Bronchial epithelial cell (primary cell): ENCODE results near the gene CSNK2B. TPM values are rescaled to one million over a fixed set of nuclear protein-coding genes. Genes with fewer than 3 reads are reported as not detected.

ENCODE experiments used
- DNase-seq: peaks from one replicate; pipeline ENCODE4 v3.0.0-alpha.2; 2010; ENCODE audit warnings: low read depth
- FAIRE-seq: peaks from 2 replicates; lab custom pipeline; 2011; peaks lifted over from hg19 to GRCh38; lab: Jason Lieb, UNC
- H3K27me3 ChIP-seq: 2 replicates; pipeline ENCODE4 v1.5.1; 2011; ENCODE audit warnings: low read length; ENCODE audit not compliant: control insufficient read depth, insufficient read depth
- H3K36me3 ChIP-seq: 2 replicates; pipeline ENCODE4 v1.5.1; 2011; ENCODE audit warnings: low read length; ENCODE audit not compliant: control insufficient read depth, insufficient read depth
- H3K4me3 ChIP-seq: 2 replicates; pipeline ENCODE4 v1.5.1; 2011; ENCODE audit warnings: mild to moderate bottlenecking, low read depth, low read length, control low read depth
- total RNA-seq: library from RNA; depleted of rRNA; stranded (reverse); fragments of >200 nt; gene quantifications from 2 replicates; pipeline ENCODE4 v1.2.1, GENCODE V29; 2014
- TF ChIP-seq, protein P1 (sequence below): IDR thresholded peaks from 2 replicates; pipeline ENCODE4 v1.5.1; 2011; ENCODE audit warnings: mild to moderate bottlenecking, moderate library complexity, low read length, control low read depth, inconsistent platforms; ENCODE audit not compliant: insufficient read depth, severe bottlenecking

The CSNK2B gene
- 61.1 and 72.7 TPM in 2 replicates for total RNA-seq

DNA sequence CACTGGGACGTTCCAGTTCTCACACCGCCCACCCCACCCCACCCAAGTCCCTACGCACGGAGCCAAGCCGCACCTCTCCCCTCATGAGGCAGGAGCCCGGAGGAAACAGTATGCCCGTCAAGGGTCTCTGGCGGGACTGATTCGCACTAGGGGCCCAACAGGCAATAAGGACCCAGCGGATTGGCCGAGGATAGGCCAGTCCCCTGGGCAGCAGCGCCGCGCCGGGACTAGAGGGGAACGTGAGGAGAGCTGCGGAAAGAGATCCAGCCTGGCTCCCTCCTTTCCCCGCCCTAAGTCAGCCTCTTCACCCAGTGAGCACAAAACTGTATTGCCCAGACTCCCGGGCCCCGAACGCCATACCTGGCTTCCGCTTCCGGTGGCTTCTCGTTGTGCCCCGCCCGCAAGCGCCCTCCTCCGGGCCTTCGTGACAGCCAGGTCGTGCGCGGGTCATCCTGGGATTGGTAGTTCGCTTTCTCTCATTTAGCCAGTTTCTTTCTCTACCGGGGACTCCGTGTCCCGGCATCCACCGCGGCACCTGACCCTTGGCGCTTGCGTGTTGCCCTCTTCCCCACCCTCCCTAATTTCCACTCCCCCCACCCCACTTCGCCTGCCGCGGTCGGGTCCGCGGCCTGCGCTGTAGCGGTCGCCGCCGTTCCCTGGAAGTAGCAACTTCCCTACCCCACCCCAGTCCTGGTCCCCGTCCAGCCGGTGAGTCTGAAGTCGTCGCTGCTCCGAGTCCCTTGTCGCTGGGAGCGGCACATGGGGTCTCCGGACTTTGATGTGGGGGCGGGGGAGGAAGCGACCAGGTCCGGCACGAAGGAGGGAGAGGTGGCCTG lies at the start of gene CSNK2B:
Gene CSNK2B (plus strand): TSS at position 580 of the 836 bp plus-strand sequence. CDS start 752 bp downstream, outside the sequence.
- H3K36me3 ChIP-seq, result peaks cover 19% of the 10 kb centered on the region
- TF ChIP-seq, protein P1, sequence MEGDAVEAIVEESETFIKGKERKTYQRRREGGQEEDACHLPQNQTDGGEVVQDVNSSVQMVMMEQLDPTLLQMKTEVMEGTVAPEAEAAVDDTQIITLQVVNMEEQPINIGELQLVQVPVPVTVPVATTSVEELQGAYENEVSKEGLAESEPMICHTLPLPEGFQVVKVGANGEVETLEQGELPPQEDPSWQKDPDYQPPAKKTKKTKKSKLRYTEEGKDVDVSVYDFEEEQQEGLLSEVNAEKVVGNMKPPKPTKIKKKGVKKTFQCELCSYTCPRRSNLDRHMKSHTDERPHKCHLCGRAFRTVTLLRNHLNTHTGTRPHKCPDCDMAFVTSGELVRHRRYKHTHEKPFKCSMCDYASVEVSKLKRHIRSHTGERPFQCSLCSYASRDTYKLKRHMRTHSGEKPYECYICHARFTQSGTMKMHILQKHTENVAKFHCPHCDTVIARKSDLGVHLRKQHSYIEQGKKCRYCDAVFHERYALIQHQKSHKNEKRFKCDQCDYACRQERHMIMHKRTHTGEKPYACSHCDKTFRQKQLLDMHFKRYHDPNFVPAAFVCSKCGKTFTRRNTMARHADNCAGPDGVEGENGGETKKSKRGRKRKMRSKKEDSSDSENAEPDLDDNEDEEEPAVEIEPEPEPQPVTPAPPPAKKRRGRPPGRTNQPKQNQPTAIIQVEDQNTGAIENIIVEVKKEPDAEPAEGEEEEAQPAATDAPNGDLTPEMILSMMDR, result no peak
- FAIRE-seq, result no peak

DNA sequence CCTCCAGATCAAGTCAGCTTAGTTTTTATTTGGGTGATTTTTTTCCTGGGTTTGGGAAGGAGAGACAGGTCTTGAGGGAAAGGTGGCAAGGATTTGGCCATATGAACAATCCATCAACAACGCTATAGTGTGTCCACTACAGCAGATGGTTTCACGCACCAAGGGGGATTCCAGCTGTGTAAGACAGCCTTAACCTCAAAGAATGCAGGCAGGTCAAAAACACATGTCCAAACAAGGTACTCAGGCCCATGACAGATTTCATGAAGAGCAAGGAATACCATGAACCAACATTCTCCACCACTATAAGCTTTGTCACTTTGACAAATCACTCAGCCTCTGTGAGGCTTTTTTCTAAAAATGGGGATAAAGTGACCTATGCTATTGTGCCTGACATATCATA lies 48.9 kb upstream of the CSNK2B start:
- FAIRE-seq (no peak), DNase-seq (peak; percentile 65)
- no peaks in the 10 kb centered on the region for H3K27me3 ChIP-seq
- TF ChIP-seq, protein P1, result no peak
- H3K36me3 ChIP-seq, result no peaks in the 10 kb centered on the region
- H3K4me3 ChIP-seq, result no peak overlapping the region

More for the DNA sequence above, at the start of gene CSNK2B:
- Histone ChIP-seq H3K4me3 (peak within 1 kb of the TSS; percentile 85), H3K27me3 (no peaks in the 10 kb centered on the region)
- DNase-seq, result peak; percentile 94

DNA sequence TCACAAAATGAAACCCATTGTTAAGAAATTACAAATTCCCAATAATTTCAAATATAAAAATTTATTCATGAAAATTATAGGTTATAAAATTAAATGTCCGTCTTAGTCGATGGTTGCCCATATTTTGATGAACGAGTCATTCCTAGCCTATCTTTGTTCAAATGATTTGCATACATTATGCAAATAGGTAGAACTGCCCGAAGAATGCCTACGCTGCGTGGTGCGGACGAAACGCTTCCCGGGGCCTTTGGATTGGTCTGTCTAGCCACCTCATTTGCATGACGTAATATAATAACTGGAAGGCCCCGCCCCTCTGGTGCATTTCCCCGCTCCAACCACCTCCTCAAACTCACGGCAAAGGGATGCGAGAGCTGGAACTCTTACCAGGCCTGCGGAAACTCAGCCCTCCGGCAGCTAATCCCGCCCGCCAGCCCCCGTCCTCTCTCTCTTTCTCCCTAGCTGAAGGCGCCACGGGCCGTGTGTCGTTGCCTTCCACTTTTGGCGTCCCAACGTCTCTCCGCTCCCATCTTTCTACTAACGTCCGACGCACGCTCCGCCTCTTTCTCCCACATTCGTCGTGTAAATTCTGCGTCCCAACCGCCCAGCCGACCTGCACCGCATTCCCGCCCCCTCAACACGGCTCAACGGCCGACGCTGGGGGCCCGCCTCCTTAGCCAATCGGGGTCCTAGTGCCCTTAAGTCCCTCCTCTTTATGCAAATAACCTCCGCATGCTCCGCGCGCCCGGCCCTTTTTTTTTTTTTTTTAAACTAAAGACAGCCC lies 45.9 kb upstream of the CSNK2B start:
- DNase-seq (peak; percentile 95), FAIRE-seq (no peak)
- TF ChIP-seq, protein P1, result no peak
- Histone ChIP-seq H3K27me3 (no peaks in the 10 kb centered on the region), H3K4me3 (peak overlapping the region; percentile 73), H3K36me3 (peaks cover 13% of the 10 kb centered on the region)

DNA sequence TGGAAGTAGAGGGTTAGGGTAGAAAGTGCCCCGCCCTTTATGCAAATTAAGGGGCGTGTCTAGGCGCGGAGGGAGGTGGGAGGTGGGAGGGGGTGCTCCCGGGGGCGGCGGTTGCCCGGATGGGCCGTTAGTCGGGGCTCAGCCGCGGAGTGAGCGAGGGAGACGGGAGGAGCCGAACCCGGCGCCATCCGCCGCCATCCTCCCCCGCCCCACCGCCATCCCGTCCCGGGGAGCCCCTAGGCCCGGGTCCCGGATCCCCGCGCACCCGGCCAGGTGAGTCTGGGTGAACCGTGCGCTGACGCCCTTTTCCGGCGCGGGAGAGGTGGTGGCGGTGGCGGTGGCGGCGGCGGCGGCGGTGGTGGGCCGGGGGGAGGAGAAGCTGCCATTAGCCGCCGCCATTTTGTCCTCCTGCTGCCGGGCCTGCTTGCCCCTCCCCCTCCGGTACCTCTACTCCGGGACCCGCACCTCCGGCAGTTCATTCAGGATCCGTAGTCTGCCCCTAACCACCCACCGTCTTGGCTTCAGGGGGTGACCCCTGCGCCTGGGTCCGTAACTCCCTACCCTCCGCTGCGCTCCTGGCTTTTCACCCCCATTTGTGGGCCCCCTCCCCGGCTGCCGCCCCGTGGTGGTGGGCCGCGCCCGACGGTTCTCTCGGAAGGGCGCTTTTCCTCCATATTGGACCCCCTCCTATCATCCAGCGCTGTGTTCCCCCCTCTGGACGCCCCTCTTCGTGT lies 45.1 kb upstream of the CSNK2B start, which contains the start of gene PRRC2A:
Gene PRRC2A (plus strand): TSS at position 130 of the 734 bp plus-strand sequence. CDS start 2,075 bp downstream, outside the sequence.
- Histone ChIP-seq H3K36me3 (peaks cover 20% of the 10 kb centered on the region), H3K4me3 (peak within 1 kb of the TSS; percentile 73), H3K27me3 (no peaks in the 10 kb centered on the region)
- TF ChIP-seq, protein P1, result no peak
- FAIRE-seq (no peak), DNase-seq (no peak)

DNA sequence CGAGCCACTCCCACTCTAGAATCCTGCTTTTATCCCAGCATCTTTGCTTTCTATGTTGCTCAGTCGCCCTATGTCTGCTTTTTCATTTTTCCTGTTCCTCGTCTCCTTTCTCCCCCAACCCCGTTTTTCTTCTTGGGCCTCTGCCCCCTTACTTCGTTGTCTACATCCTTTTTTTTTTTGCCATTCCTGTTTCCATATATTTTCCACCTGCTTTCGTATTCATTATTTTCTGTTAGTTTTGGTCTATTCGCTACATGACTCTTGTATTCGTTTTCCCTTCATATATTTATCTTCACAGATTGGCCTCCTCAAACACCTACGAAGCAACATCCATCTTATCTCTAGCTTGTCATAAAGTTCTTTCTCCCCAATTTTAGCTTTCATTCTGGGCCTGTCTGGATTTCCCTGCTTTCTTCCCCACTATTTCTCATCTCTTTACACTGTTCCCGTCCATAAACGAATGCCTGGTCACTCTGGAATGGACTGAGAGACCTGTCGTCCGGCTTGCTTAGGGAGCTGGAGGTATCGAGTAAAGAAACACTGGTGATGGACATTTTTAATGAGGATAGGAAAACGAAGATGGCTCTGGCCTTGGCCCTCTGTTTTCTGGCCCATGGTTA lies 44.5 kb upstream of the CSNK2B start:
- TF ChIP-seq, protein P1, result no peak
- peak overlapping the region; percentile 73 for H3K4me3 ChIP-seq
- DNase-seq, result no peak
- peaks cover 26% of the 10 kb centered on the region for H3K36me3 ChIP-seq
- no peaks in the 10 kb centered on the region for H3K27me3 ChIP-seq
- no peak for FAIRE-seq
